Measurements from ENCODE around the gene PLAC9.
A peak's percentile ranks its signal among the peaks of the same experiment; 100 is the strongest.

PLAC9 gene

GRCh38 chr10:80154978-80155695, 22.6 kb downstream of the PLAC9 start:
- H3K4me3 ChIP-seq (ENCODE audit: low read length), result no peak overlapping the region

GRCh38 chr10:80155696-80156215, 23.2 kb downstream of the PLAC9 start:
- no peak for DNase-seq (ENCODE audit: low read depth)
- no peak for TF ChIP-seq CTCF (IDR thresholded peaks at IDR 0.05; ENCODE audit: insufficient read depth, low read depth, low read length, missing control alignments)
- no peak overlapping the region for H3K4me3 ChIP-seq (ENCODE audit: low read length)

More at GRCh38 chr10:80154978-80155695, 22.6 kb downstream of the PLAC9 start:
- DNase-seq (ENCODE audit: low read depth), result peak; percentile 92
- no peak for TF ChIP-seq CTCF (IDR thresholded peaks at IDR 0.05; ENCODE audit: insufficient read depth, low read depth, low read length, missing control alignments)

GRCh38 chr10:80156216-80156615, 23.7 kb downstream of the PLAC9 start:
- DNase-seq (ENCODE audit: low read depth), result no peak
- H3K4me3 ChIP-seq (ENCODE audit: low read length), result no peak overlapping the region
- TF ChIP-seq CTCF (IDR thresholded peaks at IDR 0.05; ENCODE audit: insufficient read depth, low read depth, low read length, missing control alignments), result no peak

GRCh38 chr10:80157561-80157960, 25.0 kb downstream of the PLAC9 start:
- TF ChIP-seq CTCF (IDR thresholded peaks at IDR 0.05; ENCODE audit: insufficient read depth, low read depth, low read length, missing control alignments), result no peak
- H3K4me3 ChIP-seq (ENCODE audit: low read length), result no peak overlapping the region
- no peak for DNase-seq (ENCODE audit: low read depth)

- DNase-seq (ENCODE audit: low read depth), result no peak
- H3K4me3 ChIP-seq (ENCODE audit: low read length), result no peak overlapping the region
- no peak for TF ChIP-seq CTCF (IDR thresholded peaks at IDR 0.05; ENCODE audit: insufficient read depth, low read depth, low read length, missing control alignments)
Observed at GRCh38 chr10:80158126-80158525, 25.6 kb downstream of the PLAC9 start.

GRCh38 chr10:80158598-80159127, 26.1 kb downstream of the PLAC9 start:
- no peak for TF ChIP-seq CTCF (IDR thresholded peaks at IDR 0.05; ENCODE audit: insufficient read depth, low read depth, low read length, missing control alignments)
- peak; percentile 92 for DNase-seq (ENCODE audit: low read depth)
- no peak overlapping the region for H3K4me3 ChIP-seq (ENCODE audit: low read length)

Data from epithelial cell of esophagus (primary cell).